Muscle layer of duodenum (tissue), 2 donors: ENCODE measurements around the gene CFAP46.

ENCODE experiments used
- H3K27ac ChIP-seq: one replicate; pipeline ENCODE4 v1.7.0; 2013; ENCODE audit warnings: mild to moderate bottlenecking, low read length
- H3K27me3 ChIP-seq: one replicate; pipeline ENCODE4 v1.7.0; 2013; ENCODE audit warnings: low read depth, mild to moderate bottlenecking, control low read depth, low read length
- H3K36me3 ChIP-seq, 2 donors: one replicate each; pipeline ENCODE4 v1.7.0; 2013; ENCODE audit warnings: low read length in 2 of 2, control low read depth in 1 of 2, mild to moderate bottlenecking in 1 of 2; ENCODE audit not compliant: insufficient read depth in 2 of 2, control insufficient read depth in 1 of 2
- H3K4me1 ChIP-seq, 2 donors: one replicate each; pipeline ENCODE4 v1.7.0; 2013; ENCODE audit warnings: low read length in 2 of 2, mild to moderate bottlenecking in 2 of 2, control low read depth in 1 of 2, moderate library complexity in 1 of 2; ENCODE audit not compliant: insufficient read depth in 2 of 2, control insufficient read depth in 1 of 2
- H3K4me3 ChIP-seq, 2 donors: one replicate each; pipeline ENCODE4 v1.7.0; 2013; ENCODE audit warnings: low read length in 2 of 2, low read depth in 1 of 2, mild to moderate bottlenecking in 1 of 2
- H3K9me3 ChIP-seq, 2 donors: one replicate each; pipeline ENCODE4 v1.7.0; 2013; ENCODE audit warnings: low read length in 2 of 2, control low read depth in 1 of 2, mild to moderate bottlenecking in 1 of 2; ENCODE audit not compliant: control insufficient read depth in 1 of 2
- donor health status: healthy.

The CFAP46 gene

GRCh38 chr10:132884041-132884440 lies 58.3 kb downstream of the CFAP46 start:
- H3K4me1 ChIP-seq = no peaks in the 10 kb centered on the region
- no peaks in the 10 kb centered on the region for H3K36me3 ChIP-seq

GRCh38 chr10:132883391-132883881 lies 58.9 kb downstream of the CFAP46 start:
- no peaks in the 10 kb centered on the region for H3K4me1 ChIP-seq
- no peaks in the 10 kb centered on the region for H3K9me3 ChIP-seq
- no peak overlapping the region for H3K4me3 ChIP-seq
- H3K27ac ChIP-seq = no peak overlapping the region
- no peaks in the 10 kb centered on the region for H3K36me3 ChIP-seq
- no peaks in the 10 kb centered on the region for H3K27me3 ChIP-seq

More at GRCh38 chr10:132884041-132884440, 58.3 kb downstream of the CFAP46 start:
- Histone ChIP-seq H3K27me3 (no peaks in the 10 kb centered on the region), H3K4me3 (no peak overlapping the region), H3K9me3 (no peaks in the 10 kb centered on the region), H3K27ac (no peak overlapping the region)

DNA sequence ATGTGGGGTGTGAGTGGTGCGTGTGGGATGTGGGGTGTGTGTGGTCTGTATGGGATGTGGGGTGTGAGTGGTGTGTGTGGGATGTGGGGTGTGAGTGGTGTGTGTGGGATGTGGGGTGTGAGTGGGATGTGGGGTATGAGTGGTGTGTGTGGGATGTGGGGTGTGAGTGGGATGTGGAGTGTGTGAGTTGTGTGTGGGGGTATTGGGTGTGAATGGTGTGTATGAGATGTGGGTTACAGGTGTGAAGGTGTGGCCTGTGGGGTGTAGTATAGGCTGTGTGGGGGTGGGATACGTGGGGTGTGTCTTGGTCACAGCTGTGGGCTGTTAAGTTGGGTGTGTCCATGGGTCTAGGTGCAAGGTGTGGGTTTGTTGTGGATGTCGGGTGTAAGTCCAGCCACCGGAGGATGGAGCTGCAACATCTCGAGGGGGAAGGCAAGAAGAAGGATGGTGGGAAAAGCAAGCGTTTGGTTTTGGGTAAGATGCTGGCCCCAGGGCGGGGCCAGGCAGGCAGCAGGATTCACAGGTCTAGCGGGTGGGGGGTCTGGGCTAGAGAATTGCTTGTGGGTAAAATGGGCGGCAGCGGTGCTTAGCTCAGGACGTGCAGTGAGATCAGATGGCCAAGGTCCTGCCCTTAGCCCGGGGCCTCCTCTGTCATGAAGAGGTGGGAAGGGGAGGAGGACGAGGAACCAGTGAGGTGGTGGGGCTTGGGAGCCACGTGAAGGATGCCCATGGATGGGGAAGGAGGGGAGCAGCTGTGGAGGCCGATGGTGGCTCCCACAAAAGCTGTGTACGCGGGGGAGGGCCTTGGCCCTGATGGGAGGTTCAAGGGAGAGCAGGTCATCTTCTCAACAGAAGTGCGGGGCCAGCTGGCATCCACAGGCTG lies 60.1 kb downstream of the CFAP46 start:
- no peaks in the 10 kb centered on the region for H3K36me3 ChIP-seq
- no peaks in the 10 kb centered on the region for H3K9me3 ChIP-seq
- no peak overlapping the region for H3K4me3 ChIP-seq
- no peaks in the 10 kb centered on the region for H3K27me3 ChIP-seq
- H3K4me1 ChIP-seq = no peaks in the 10 kb centered on the region
- H3K27ac ChIP-seq = no peak overlapping the region

- Histone ChIP-seq H3K9me3 (no peaks in the 10 kb centered on the region), H3K4me1 (no peaks in the 10 kb centered on the region), H3K36me3 (no peaks in the 10 kb centered on the region), H3K27ac (no peak overlapping the region), H3K4me3 (no peak overlapping the region), H3K27me3 (no peaks in the 10 kb centered on the region)
Observed at GRCh38 chr10:132881186-132881920, 61.0 kb downstream of the CFAP46 start.

GRCh38 chr10:132880128-132880981 lies 62.0 kb downstream of the CFAP46 start:
- Histone ChIP-seq H3K9me3 (peaks cover 0 to 1% of the 10 kb centered on the region in 2 donors), H3K36me3 (no peaks in the 10 kb centered on the region), H3K4me3 (no peak overlapping the region), H3K27me3 (no peaks in the 10 kb centered on the region), H3K27ac (no peak overlapping the region), H3K4me1 (no peaks in the 10 kb centered on the region)

GRCh38 chr10:132879408-132880127 lies 62.8 kb downstream of the CFAP46 start:
- Histone ChIP-seq H3K36me3 (no peaks in the 10 kb centered on the region), H3K27me3 (no peaks in the 10 kb centered on the region), H3K4me3 (no peak overlapping the region), H3K4me1 (no peaks in the 10 kb centered on the region), H3K27ac (no peak overlapping the region), H3K9me3 (peaks cover 0 to 2% of the 10 kb centered on the region in 2 donors)

DNA sequence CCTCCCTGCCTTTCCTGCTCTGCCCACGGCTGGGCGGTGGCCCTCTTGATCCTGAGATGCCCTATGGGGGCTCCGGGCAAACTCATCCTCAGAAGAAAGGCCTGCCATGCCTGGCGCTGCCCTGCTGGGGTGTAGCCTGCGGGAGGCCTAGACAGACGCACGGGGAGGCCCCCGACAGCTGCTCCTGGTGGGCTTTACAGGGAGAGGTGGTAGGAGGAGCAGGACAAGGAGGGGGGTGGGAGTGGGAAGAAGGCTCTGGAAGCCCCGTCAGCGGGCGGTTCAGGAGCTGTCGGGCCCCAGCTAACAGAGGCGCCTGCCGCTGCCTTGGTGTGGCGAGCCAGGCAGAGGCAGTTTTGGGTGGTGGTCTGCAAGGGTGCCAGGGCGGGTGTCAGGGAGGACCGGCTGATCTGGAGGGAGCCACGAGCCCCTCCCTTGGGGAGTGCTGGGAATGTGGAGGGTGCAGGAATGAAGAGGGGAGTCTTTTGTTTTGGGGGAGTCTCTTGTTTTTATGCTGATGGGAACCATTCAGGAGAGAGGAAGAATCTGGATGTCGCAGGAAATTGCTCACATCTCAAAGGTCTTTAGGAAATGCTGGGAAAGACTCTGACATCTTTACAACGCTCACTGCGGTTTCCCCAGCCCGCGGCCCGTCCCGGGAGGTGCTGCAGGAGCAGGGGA lies 63.5 kb downstream of the CFAP46 start:
- no peaks in the 10 kb centered on the region for H3K4me1 ChIP-seq
- no peak overlapping the region for H3K4me3 ChIP-seq

GRCh38 chr10:132878091-132878729 lies 64.2 kb downstream of the CFAP46 start:
- Histone ChIP-seq H3K27me3 (no peaks in the 10 kb centered on the region), H3K36me3 (no peaks in the 10 kb centered on the region), H3K9me3 (peaks cover 0 to 2% of the 10 kb centered on the region in 2 donors)

More for the DNA sequence above, 63.5 kb downstream of the CFAP46 start:
- Histone ChIP-seq H3K9me3 (peaks cover 0 to 2% of the 10 kb centered on the region in 2 donors), H3K27ac (no peak overlapping the region), H3K36me3 (no peaks in the 10 kb centered on the region), H3K27me3 (no peaks in the 10 kb centered on the region)

DNA sequence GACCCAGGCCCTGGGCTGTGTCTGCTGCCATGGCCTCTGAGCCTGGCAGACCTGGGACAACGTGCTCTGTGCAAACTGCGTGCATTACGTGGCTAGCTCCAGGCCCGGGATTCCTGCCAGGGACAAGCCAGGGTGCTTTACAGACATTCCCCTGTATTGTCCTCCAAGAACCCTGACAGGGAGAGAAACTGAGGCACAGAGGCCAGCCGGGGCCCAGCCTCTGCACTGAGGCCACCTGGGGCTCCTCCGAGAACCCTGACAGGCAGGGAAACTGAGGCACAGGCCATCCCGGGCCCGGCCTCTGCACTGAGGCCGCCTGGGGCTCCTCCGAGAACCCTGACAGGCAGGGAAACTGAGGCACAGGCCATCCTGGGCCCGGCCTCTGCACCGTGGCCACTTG lies 64.9 kb downstream of the CFAP46 start:
- Histone ChIP-seq H3K9me3 (peaks cover 0 to 2% of the 10 kb centered on the region in 2 donors), H3K4me3 (no peak overlapping the region), H3K27me3 (no peaks in the 10 kb centered on the region), H3K36me3 (no peaks in the 10 kb centered on the region), H3K27ac (no peak overlapping the region), H3K4me1 (no peaks in the 10 kb centered on the region)

More at GRCh38 chr10:132878091-132878729, 64.2 kb downstream of the CFAP46 start:
- no peak overlapping the region for H3K4me3 ChIP-seq
- H3K4me1 ChIP-seq = no peaks in the 10 kb centered on the region
- no peak overlapping the region for H3K27ac ChIP-seq

DNA sequence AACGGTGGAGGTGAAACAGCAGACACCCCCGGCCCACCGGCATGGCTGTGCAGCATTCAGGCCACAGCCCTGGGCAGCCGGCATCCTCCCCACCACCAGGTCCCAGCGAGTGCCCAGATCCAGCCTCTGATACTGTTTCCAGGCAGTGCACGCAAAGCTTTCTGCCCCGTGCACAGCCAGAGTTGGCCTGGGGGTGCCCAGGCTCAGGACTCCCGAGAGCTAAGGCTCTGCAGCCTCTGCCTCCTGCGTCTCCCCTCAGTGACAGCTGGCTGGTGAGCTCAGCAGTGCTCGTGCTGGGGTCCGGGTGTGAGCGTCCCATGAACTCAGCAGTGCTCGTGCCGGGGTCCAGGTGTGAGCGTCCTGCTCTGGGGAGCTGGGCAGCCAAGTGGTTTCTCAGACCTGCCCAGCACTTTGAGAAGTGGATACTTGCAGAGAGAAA lies 65.4 kb downstream of the CFAP46 start:
- H3K4me1 ChIP-seq = no peaks in the 10 kb centered on the region

More for the DNA sequence above, 65.4 kb downstream of the CFAP46 start:
- Histone ChIP-seq H3K36me3 (no peaks in the 10 kb centered on the region), H3K9me3 (peaks cover 0 to 2% of the 10 kb centered on the region in 2 donors), H3K4me3 (no peak overlapping the region), H3K27ac (no peak overlapping the region), H3K27me3 (no peaks in the 10 kb centered on the region)
